Heart right ventricle (tissue), 16 donors: Measurements from ENCODE around the gene ATP8B1. TPM values are rescaled to one million over a fixed set of nuclear protein-coding genes. Genes with fewer than 3 reads are reported as not detected.

Source experiments
- ATAC-seq, 8 donors: fragments of 200-7000 bp; cut with Tn5 transposase; one replicate each; pipeline ENCODE4 v1.9.1; 2020; ENCODE audit warnings: mild to moderate bottlenecking in 8 of 8, moderate library complexity in 8 of 8, moderate number of reproducible peaks in 1 of 8
- DNase-seq, 2 donors: peaks; one replicate each; pipeline ENCODE4 v3.0.0-alpha.2; 2020
- H3K27ac ChIP-seq, 10 donors: fragments of 200-600 bp; sonication (generic) in 2 of 10; one replicate each; pipeline versions ENCODE4 v1.5.0 to v1.8.0; 2020 to 2022; ENCODE audit warnings: mild to moderate bottlenecking in 3 of 10
- H3K27me3 ChIP-seq, 7 donors: fragments of 200-600 bp; one replicate each; pipeline ENCODE4 v1.8.0; 2021 to 2022; ENCODE audit warnings: mild to moderate bottlenecking in 2 of 7
- H3K36me3 ChIP-seq, 9 donors: fragments of 200-600 bp; sonication (generic) in 1 of 9; one replicate each; pipeline versions ENCODE4 v1.5.0 to v1.8.0; 2020 to 2022; ENCODE audit warnings: mild to moderate bottlenecking in 2 of 9
- H3K4me1 ChIP-seq, 9 donors: fragments of 200-600 bp; sonication (generic) in 1 of 9; one replicate each; pipeline versions ENCODE4 v1.5.0 to v1.8.0; 2020 to 2022; ENCODE audit warnings: mild to moderate bottlenecking in 4 of 9
- H3K4me3 ChIP-seq, 10 donors: fragments of 200-600 bp; sonication (generic) in 2 of 10; one replicate each; pipeline versions ENCODE4 v1.5.0 to v1.8.0; 2020 to 2022; ENCODE audit warnings: mild to moderate bottlenecking in 7 of 10, moderate library complexity in 2 of 10
- H3K9me3 ChIP-seq, 11 donors: fragments of 200-600 bp in 10 of 11; sonication (generic) in 2 of 11; one replicate each; pipeline versions ENCODE4 v1.5.0 to v1.8.0; 2013 to 2022; ENCODE audit warnings: mild to moderate bottlenecking in 2 of 11, control low read depth in 1 of 11, moderate library complexity in 1 of 11
- CTCF ChIP-seq, 9 donors: fragments of 200-600 bp; sonication (generic) in 2 of 9; IDR thresholded peaks; one replicate each; pipeline versions ENCODE4 v1.5.0 to v1.8.0; 2021 to 2022; ENCODE audit warnings: antibody characterized with exemption in 9 of 9, mild to moderate bottlenecking in 5 of 9, moderate library complexity in 1 of 9
- WGBS, 2 donors: extraction: QIAGEN DNeasy Blood & Tissue Kit; methylation state at CpG; one replicate each; pipeline ENCODE4 v1.1.7; 2013; ENCODE audit warnings: inconsistent platforms in 1 of 2; 5-methylcytosine and 5-hydroxymethylcytosine counted together
- intact Hi-C, 10 donors: fragments of 100-400 bp; cut with DNase I; formaldehyde crosslinking; loops; one replicate each; pipeline versions ENCODE4 v1.11.1 to v1.14.2; 2022
- polyA plus RNA-seq, 2 donors: library from polyadenylated mRNA; stranded (reverse); fragments of 200-250 nt; gene quantifications; one replicate each; pipeline ENCODE4 v1.2.3, GENCODE V29; 2013
- total RNA-seq, 10 donors: library from RNA; stranded (reverse); fragmentation: NEBNext Ultra II Directional in 3 of 10; extraction: Animal tissue kit (Norgen Biotek cat#: 25700) in 3 of 10; gene quantifications; one replicate each; pipeline versions ENCODE4 v1.2.1 to v1.2.4, GENCODE V29; 2021 to 2023
- donor health status: Arrhythmogenic right ventricular cardiomyopathy.
- donor health status: ischemic (EF 13 %, LVEDD 7.1; RV severe dilation, severe dysfunction).
- donor health status: healthy with polysubstance abuse.
- donor health status: DM: no; HTN: yes; CAD: no.
- donor health status: DM: no; HTN: no; CAD: no.
- donor health status: ischemic (EF 25% LVEDD 6.9; RV normal size, moderate dysfunction).
- donor health status: ischemic (EF 25% LVEDD 5.7; RV mildly dilated, moderate dysfunction).
- donor health status: healthy.
- donor health status: DM: yes; HTN: yes; CAD: no.
- donor health status: Ischemic cardiomyopathy.
- donor health status: ischemic (EF 35%, LVEDD 5.7; RV mildly dilated, moderate dysfunction).
- donor health status: nonischemic (EF 11% LVEDD 7.7; RV severe dilation, severe dysfunction).
- donor health status: DM: yes; HTN: yes; CAD: no.
- donor health status: PGD.
- donor health status: ischemic (EF 29% LVEDD 5.4; RV normal size, mild dysfunction).
- donor health status: nonischemic (EF 23%, LVEDD 6.1; RV moderate dilation, normal function).

The ATP8B1 gene
- total and polyA plus RNA-seq, 12 donors, result 2.7 to 16.5 (median 7.2) TPM

- Histone ChIP-seq H3K27me3 (no peaks in the 10 kb centered on the region), H3K4me1 (peaks cover 0 to 15% (median 0%) of the 10 kb centered on the region in 9 donors), H3K36me3 (peaks cover 0 to 96% (median 11%) of the 10 kb centered on the region in 9 donors), H3K27ac (no peak overlapping the region), H3K4me3 (no peak overlapping the region), H3K9me3 (peaks cover 0 to 9% (median 0%) of the 10 kb centered on the region in 11 donors)
- TF ChIP-seq CTCF (IDR thresholded peaks at IDR 0.05), result no peak
- intact Hi-C loops, result no loop called here
- ATAC-seq (no peak), DNase-seq (no peak)
- WGBS, 2 donors, result 79 to 84% methylated on average over 5 of the region's 5 CpGs
These were observed 128.2 kb downstream of the ATP8B1 start for GRCh38 chr18:57674891-57675290.

GRCh38 chr18:57670046-57670445 lies 133.1 kb downstream of the ATP8B1 start:
- 86 to 87% methylated on average over 5 of the region's 5 CpGs for WGBS, 2 donors
- Histone ChIP-seq H3K36me3 (peaks cover 0 to 80% (median 6%) of the 10 kb centered on the region in 9 donors), H3K9me3 (peaks cover 0 to 9% (median 0%) of the 10 kb centered on the region in 11 donors), H3K4me3 (no peak overlapping the region), H3K27ac (no peak overlapping the region), H3K27me3 (no peaks in the 10 kb centered on the region), H3K4me1 (peaks cover 4 to 52% (median 30%) of the 10 kb centered on the region in 9 donors)
- intact Hi-C loops, result no loop called here
- TF ChIP-seq CTCF (IDR thresholded peaks at IDR 0.05), result no peak
- ATAC-seq (no peak), DNase-seq (no peak)

- Histone ChIP-seq H3K27ac (peak overlapping the region in 5 of 10 donors; percentile 14 to 84 (median 23)), H3K4me3 (no peak overlapping the region), H3K27me3 (no peaks in the 10 kb centered on the region), H3K9me3 (peaks cover 0 to 2% (median 0%) of the 10 kb centered on the region in 11 donors), H3K36me3 (peaks cover 0 to 79% (median 4%) of the 10 kb centered on the region in 9 donors), H3K4me1 (peaks cover 4 to 52% (median 32%) of the 10 kb centered on the region in 9 donors)
- 45 to 48% methylated on average over 4 of the region's 4 CpGs for WGBS, 2 donors
- ATAC-seq, result peak in 4 of 8 donors; percentile 24 to 65 (median 33)
- TF ChIP-seq CTCF (IDR thresholded peaks at IDR 0.05), result no peak
- intact Hi-C loops, result loop anchor here in 3 of 10 donors (5.0 to 10.0 kb wide), 2 partner anchors 134 to 137 kb away; partner anchors contain the start of gene ATP8B1 (in 3 of the 3)
- no peak for DNase-seq
These were observed 135.1 kb downstream of the ATP8B1 start for GRCh38 chr18:57668021-57668420.

- Histone ChIP-seq H3K4me1 (peaks cover 4 to 52% (median 32%) of the 10 kb centered on the region in 9 donors), H3K36me3 (peaks cover 0 to 79% (median 10%) of the 10 kb centered on the region in 9 donors), H3K9me3 (no peaks in the 10 kb centered on the region), H3K4me3 (no peak overlapping the region), H3K27me3 (no peaks in the 10 kb centered on the region), H3K27ac (peak overlapping the region in 7 of 10 donors; percentile 8 to 84 (median 68))
- TF ChIP-seq CTCF (IDR thresholded peaks at IDR 0.05), result no peak
- intact Hi-C loops, result loop anchor here in 3 of 10 donors (5.0 to 10.0 kb wide), 2 partner anchors 135 to 138 kb away; partner anchors contain the start of gene ATP8B1 (in 3 of the 3)
- DNase-seq (no peak), ATAC-seq (peak; percentile 19 to 81 (median 46))
- WGBS, 2 donors, result 83 to 87% methylated on average over 6 of the region's 6 CpGs
These were observed 136.2 kb downstream of the ATP8B1 start for GRCh38 chr18:57666818-57667497.
